ENCODE measurements around the gene SLC6A7.
"Not testable (repeated sequence)": the region's sequence is repeated elsewhere in the genome, so short reads cannot be mapped to it uniquely, and the experiment has no call there.

SLC6A7 gene

GRCh38 chr5:150236313-150236712, 46.5 kb downstream of the SLC6A7 start:
- intact Hi-C loops (cut with DNase I): no loop called here

GRCh38 chr5:150236981-150237754, 47.3 kb downstream of the SLC6A7 start:
- peak in 1 of 10 donors; percentile 30 for DNase-seq
- intact Hi-C loops (cut with DNase I): no loop called here

More at GRCh38 chr5:150236313-150236712, 46.5 kb downstream of the SLC6A7 start:
- DNase-seq: no peak

DNA sequence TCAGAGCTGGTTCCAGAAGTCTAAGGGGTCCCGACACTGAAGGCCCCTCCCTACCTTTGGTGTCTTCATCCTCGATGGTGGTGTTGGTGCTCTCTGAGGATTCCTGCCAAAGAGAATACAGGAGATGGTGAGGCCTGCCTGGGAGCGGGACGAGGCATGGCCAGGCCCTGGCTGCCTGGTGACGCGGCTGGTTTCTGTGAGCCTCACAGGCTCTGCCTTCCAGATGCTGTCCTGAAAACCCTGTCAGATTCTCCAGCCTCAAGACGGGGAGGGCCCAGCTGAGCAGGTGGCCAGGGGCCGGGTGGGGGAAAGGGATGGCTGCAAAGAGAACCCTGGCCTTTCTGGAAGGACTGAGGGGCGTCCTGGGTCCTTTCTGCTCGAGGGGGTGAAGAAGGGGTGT, 48.8 kb downstream of the SLC6A7 start:
- intact Hi-C loops (cut with DNase I): no loop called here

DNA sequence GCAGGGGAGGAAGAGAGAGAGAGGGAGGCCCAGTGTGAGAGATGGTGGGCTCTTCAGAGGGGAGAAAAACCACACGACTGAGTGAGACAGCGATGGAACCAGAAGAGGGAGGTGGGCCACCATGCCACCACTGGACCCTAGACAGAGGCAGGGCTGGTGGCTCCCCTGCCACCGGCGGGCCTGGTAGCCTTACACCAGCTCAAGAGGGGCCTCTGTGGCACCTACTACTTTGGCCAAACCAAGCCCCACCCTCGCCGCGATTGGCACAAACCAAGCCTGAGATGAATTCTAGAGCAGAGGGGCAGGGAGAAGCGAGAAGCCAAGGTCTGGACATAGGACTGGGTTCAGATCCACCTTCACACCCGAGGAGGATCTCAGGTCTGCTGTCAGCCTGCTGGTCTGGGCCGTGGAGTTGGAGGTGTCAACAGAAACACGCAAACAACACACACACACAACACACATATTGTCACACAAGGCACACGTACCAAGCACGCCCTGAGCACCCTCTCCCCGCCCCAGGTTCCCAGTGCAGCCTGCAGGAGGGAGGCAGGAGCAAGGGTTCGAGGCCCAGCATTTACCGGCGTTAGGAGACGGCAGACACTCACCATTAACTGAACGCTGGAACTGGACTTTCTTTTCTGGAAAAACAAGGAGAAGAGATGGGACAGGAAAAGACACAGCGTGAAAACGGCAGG, 49.4 kb downstream of the SLC6A7 start:
- DNase-seq: peak in 1 of 10 donors; percentile 61
- intact Hi-C loops (cut with DNase I): no loop called here

More for the DNA sequence above, 48.8 kb downstream of the SLC6A7 start:
- peak in 2 of 10 donors; percentile 20 to 76 for DNase-seq

DNA sequence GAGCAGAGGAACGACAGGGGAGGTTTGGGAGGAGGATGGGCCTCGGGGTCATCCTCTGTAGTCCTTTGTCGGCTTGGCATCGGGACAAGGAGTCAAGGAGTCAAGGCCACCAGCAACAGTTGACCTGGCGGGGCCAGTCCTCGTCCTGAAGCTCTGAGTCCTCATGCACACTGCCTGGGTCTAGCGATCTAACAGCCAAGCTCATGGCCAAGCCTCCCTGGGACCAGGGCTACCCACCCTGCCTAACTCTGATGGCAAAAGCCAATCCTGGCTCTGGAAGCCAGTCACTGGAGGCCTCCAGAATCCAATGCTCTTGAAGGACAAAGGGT, 49.9 kb downstream of the SLC6A7 start:
- peak in 1 of 10 donors; percentile 66 for DNase-seq
- intact Hi-C loops (cut with DNase I): no loop called here

- intact Hi-C loops (cut with DNase I): no loop called here
- peak in 1 of 10 donors; percentile 50 for DNase-seq
Observed at GRCh38 chr5:150241298-150242160, 51.7 kb downstream of the SLC6A7 start.

DNA sequence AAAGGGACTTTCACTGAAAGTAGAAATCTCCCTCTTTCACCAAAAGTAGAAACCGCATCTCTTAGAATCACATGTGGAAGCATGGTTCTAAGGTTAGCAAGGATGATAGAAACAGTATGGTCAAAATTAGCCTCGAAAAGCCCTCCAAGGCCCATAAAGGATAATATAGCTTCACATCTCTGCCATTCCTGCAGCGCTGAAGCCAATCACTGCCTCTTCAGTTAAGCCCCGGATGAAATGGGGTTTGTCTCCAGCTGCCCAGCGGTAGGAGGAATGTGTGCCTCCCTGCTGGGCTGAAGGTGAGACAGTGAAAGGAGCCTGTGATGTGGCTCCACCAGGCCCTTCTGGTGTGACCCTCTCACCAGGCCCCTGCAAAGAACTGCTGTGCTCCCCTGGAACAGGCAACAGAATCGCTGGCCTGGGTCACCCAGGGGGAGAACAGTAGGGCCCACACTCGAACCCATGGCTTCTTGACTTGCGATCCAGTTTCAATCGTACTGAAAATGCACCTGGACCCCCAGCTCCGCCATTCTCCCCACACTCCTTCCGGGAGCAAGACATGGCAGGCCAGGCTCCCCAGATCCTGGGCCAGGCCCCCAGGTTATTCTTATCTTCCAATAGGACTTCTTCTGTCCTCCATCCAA, 52.5 kb downstream of the SLC6A7 start:
- peak in 1 of 10 donors; percentile 69 for DNase-seq

DNA sequence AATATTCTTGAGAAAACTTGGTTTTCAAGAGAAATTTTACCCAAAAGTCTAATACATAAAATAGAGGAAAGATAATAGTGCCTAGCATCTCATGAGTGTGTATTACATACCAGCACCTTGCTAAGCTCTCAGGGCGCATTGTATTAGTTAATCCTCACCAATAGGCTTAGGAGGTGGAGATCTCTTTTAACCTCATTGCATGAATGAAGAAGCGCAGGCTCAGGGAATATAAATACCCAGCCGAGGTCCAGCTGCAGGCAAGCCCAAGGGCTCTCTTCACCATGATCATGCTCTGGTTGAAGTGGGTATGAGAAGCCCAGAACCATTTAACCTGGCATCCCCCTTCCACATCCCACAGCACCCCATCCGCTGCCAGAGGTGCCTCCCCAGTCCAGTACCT, 53.7 kb downstream of the SLC6A7 start:
- intact Hi-C loops (cut with DNase I): no loop called here
- DNase-seq: peak in 1 of 10 donors; percentile 10

More for the DNA sequence above, 52.5 kb downstream of the SLC6A7 start:
- intact Hi-C loops (cut with DNase I): no loop called here

- intact Hi-C loops (cut with DNase I): no loop called here
- peak in 1 of 10 donors; percentile 58 for DNase-seq
Observed at GRCh38 chr5:150244209-150244608, 54.3 kb downstream of the SLC6A7 start.

- DNase-seq: peak in 1 of 10 donors; percentile 64
- intact Hi-C loops (cut with DNase I): no loop called here
Observed at GRCh38 chr5:150245111-150245789, 55.4 kb downstream of the SLC6A7 start.

DNA sequence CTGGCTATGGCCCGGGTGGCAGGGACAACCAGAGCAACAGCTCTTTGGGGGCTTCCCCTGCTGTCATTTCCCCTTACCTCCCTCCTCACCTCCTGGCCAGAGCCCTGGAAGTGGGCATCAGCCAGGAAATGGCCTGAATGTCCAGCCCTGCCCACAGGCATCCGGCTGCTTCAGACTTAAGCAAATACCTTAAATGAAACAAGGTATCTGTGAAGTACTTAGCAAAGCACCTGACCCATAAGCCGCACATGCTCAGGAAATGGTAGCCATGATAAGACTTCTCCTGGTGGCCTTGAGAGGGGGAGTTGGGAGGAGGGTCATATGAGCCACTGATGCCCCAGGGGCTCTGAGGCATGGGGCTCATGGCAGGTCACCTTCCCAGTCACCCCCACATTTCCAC, 55.9 kb downstream of the SLC6A7 start:
- peak in 1 of 10 donors; percentile 37 for DNase-seq
- intact Hi-C loops (cut with DNase I): no loop called here

GRCh38 chr5:150246429-150246828, 56.6 kb downstream of the SLC6A7 start:
- intact Hi-C loops (cut with DNase I): no loop called here
- peak in 1 of 10 donors; percentile 5 for DNase-seq

- intact Hi-C loops (cut with DNase I): no loop called here
- DNase-seq: peak in 1 of 10 donors; percentile 60
Observed at GRCh38 chr5:150246835-150247234, 57.0 kb downstream of the SLC6A7 start.

- peak in 1 of 10 donors; percentile 50 for DNase-seq
- intact Hi-C loops (cut with DNase I): no loop called here
Observed at GRCh38 chr5:150247726-150248125, 57.9 kb downstream of the SLC6A7 start.

DNA sequence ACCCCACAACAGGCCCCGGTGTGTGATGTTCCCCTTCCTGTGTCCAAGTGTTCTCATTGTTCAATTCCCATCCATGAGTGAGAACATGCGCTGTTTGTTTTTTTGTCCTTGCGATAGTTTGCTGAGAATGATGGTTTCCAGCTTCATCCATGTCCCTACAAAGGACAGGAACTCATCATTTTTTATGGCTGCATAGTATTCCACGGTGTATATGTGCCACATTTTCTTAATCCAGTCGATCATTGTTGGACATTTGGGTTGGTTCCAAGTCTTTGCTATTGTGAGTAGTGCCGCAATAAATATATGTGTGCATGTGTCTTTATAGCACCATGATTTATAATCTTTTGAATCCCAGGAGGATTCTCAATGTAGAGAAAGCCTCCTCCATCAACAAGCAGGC, 58.6 kb downstream of the SLC6A7 start:
- DNase-seq; intact Hi-C loops (cut with DNase I): not testable (repeated sequence)

- intact Hi-C loops (cut with DNase I): no loop called here
- DNase-seq: peak in 1 of 10 donors; percentile 64
Observed at GRCh38 chr5:150248946-150249345, 59.1 kb downstream of the SLC6A7 start.

DNA sequence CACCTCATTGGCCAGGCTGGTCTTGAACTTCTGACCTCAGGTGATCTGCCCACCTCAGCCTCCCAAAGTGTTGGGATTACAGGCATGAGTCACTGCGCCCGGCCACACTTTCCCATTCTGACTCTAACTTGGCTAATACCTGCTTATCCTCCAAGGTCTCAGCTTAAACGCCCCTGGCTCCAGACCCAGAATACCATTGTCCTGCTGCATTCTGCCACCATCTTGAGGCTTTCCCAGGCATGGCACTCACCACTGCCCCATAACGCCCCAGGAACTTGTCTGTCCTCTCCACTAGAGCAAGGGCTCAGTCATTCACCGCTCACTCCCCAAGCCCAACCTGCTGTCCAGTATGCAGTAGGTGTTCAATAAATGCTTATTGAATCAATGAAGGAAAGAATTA, 59.9 kb downstream of the SLC6A7 start:
- intact Hi-C loops (cut with DNase I): no loop called here
- DNase-seq: no peak

GRCh38 chr5:150251504-150251903, 61.6 kb downstream of the SLC6A7 start:
- intact Hi-C loops (cut with DNase I): no loop called here

DNA sequence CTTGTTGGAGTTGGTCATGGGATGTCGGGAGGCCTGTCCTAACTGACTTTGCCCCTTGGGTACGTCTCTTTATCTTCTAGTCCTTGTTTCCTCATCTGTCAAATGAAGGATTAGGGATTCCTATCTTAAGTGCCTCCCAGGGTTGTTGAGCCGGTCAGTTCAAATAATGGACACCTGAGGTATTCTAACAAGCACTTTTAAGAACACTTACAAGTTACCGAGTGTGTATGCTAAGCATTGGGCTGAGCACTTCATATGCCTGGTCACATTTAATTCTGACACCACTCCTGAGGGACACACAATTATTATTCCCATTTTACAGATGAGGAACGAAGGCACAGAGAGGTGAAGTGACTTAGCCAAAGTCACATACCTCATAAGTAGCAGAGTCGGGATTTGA, 62.6 kb downstream of the SLC6A7 start:
- intact Hi-C loops (cut with DNase I): no loop called here
- no peak for DNase-seq

More at GRCh38 chr5:150251504-150251903, 61.6 kb downstream of the SLC6A7 start:
- DNase-seq: no peak

Data from posterior cingulate gyrus (tissue), 11 donors.